ENCODE results near the gene GLG1. TPM values are rescaled to one million over a fixed set of nuclear protein-coding genes. Genes with fewer than 3 reads are reported as not detected.

Gene GLG1
- total and polyA plus RNA-seq, 4 donors: 22.2 to 71.5 (median 47.9) TPM

- Histone ChIP-seq H3K9ac (ENCODE audit: low read depth in 1 of 2, low read length in 2 of 2) (no peak overlapping the region), H3K4me3 (ENCODE audit: low read depth in 1 of 3, low read length in 3 of 3) (no peak overlapping the region), H3K36me3 (ENCODE audit: control insufficient read depth in 4 of 4, insufficient read depth in 3 of 4, low read depth in 1 of 4, low read length in 3 of 4) (no peaks in the 10 kb centered on the region), H3K27ac (ENCODE audit: low read depth in 1 of 2, low read length in 2 of 2) (no peak overlapping the region), H3K27me3 (ENCODE audit: control insufficient read depth in 4 of 4, insufficient read depth in 4 of 4, low read length in 3 of 4) (no peaks in the 10 kb centered on the region), H3K9me3 (ENCODE audit: control insufficient read depth in 4 of 4, low read length in 3 of 4) (no peaks in the 10 kb centered on the region), H3K4me1 (ENCODE audit: control insufficient read depth in 4 of 4, insufficient read depth in 4 of 4, low read length in 3 of 4) (peaks cover 0 to 9% (median 3%) of the 10 kb centered on the region in 4 donors)
- TF ChIP-seq YY1 (IDR thresholded peaks at IDR 0.05) (no peak), NR2F2 (IDR thresholded peaks at IDR 0.05) (no peak), GABPA (IDR thresholded peaks at IDR 0.05 in 1 of 2, conservative IDR thresholded peaks at IDR 0.05 in 1 of 2) (no peak), RXRA (IDR thresholded peaks at IDR 0.05) (no peak), TAF1 (conservative IDR thresholded peaks at IDR 0.05) (no peak), HNF4G (IDR thresholded peaks at IDR 0.05) (no peak), REST (IDR thresholded peaks at IDR 0.05) (no peak), FOXA1 (IDR thresholded peaks at IDR 0.05) (no peak), SP1 (IDR thresholded peaks at IDR 0.05) (no peak), EGR1 (IDR thresholded peaks at IDR 0.05; ENCODE audit: low read depth in 2 of 2) (no peak), ZBTB33 (IDR thresholded peaks at IDR 0.05) (no peak), CTCF (IDR thresholded peaks at IDR 0.05; ENCODE audit: low read depth, low read length, missing input control) (no peak), FOXA2 (IDR thresholded peaks at IDR 0.05) (no peak), HNF4A (conservative IDR thresholded peaks at IDR 0.05) (no peak)
- no peak for DNase-seq (ENCODE audit: low spot score)
- WGBS: 62% methylated on average over 4 of the region's 4 CpGs
These were observed 48.0 kb downstream of the GLG1 start for GRCh38 chr16:74558873-74559272.

GRCh38 chr16:74557275-74557674 lies 49.6 kb downstream of the GLG1 start:
- no peak for DNase-seq (ENCODE audit: low spot score)
- Histone ChIP-seq H3K27me3 (ENCODE audit: control insufficient read depth in 4 of 4, insufficient read depth in 4 of 4, low read length in 3 of 4) (no peaks in the 10 kb centered on the region), H3K36me3 (ENCODE audit: control insufficient read depth in 4 of 4, insufficient read depth in 3 of 4, low read depth in 1 of 4, low read length in 3 of 4) (no peaks in the 10 kb centered on the region), H3K27ac (ENCODE audit: low read depth in 1 of 2, low read length in 2 of 2) (no peak overlapping the region), H3K9me3 (ENCODE audit: control insufficient read depth in 4 of 4, low read length in 3 of 4) (no peaks in the 10 kb centered on the region), H3K4me3 (ENCODE audit: low read depth in 1 of 3, low read length in 3 of 3) (no peak overlapping the region), H3K9ac (ENCODE audit: low read depth in 1 of 2, low read length in 2 of 2) (no peak overlapping the region), H3K4me1 (ENCODE audit: control insufficient read depth in 4 of 4, insufficient read depth in 4 of 4, low read length in 3 of 4) (peaks cover 0 to 8% (median 2%) of the 10 kb centered on the region in 4 donors)
- WGBS: 87% methylated on average over 1 of the region's 1 CpG
- TF ChIP-seq HNF4G (IDR thresholded peaks at IDR 0.05): no peak
- no peak for TF ChIP-seq FOXA1 (IDR thresholded peaks at IDR 0.05)
- TF ChIP-seq HNF4A (conservative IDR thresholded peaks at IDR 0.05): no peak
- TF ChIP-seq ATF3 (IDR thresholded peaks at IDR 0.05): no peak
- TF ChIP-seq TAF1 (conservative IDR thresholded peaks at IDR 0.05): no peak
- TF ChIP-seq RXRA (IDR thresholded peaks at IDR 0.05): no peak
- TF ChIP-seq SP1 (IDR thresholded peaks at IDR 0.05): no peak
- no peak for TF ChIP-seq RAD21 (IDR thresholded peaks at IDR 0.05)
- TF ChIP-seq FOXA2 (IDR thresholded peaks at IDR 0.05): no peak
